Smooth muscle cell (in vitro differentiated cells): ENCODE results near the gene TENM4. TPM values are rescaled to one million over a fixed set of nuclear protein-coding genes. Genes with fewer than 3 reads are reported as not detected.

Experiments
- DNase-seq: peaks from one replicate; lab custom pipeline; 2025; ENCODE audit not compliant: unreplicated experiment; lab: John Stamatoyannopoulos, UW
- H2AFZ ChIP-seq: fragments of 200-600 bp; sonication (generic); 2 replicates; pipeline ENCODE4 v1.6.0; 2016; ENCODE audit warnings: antibody characterized with exemption, low read depth, mild to moderate bottlenecking
- H3F3A ChIP-seq: fragments of 200-600 bp; sonication (generic); 2 replicates; pipeline ENCODE4 v1.6.0; 2017; ENCODE audit warnings: antibody characterized with exemption, low read depth
- H3K27ac ChIP-seq: fragments of 200-600 bp; sonication (generic); 2 replicates; pipeline ENCODE4 v1.5.1; 2016; ENCODE audit warnings: low read depth, mild to moderate bottlenecking
- H3K27me3 ChIP-seq: fragments of 200-600 bp; sonication (generic); 2 replicates; pipeline ENCODE4 v1.6.1; 2016; ENCODE audit warnings: low read depth, mild to moderate bottlenecking
- H3K36me3 ChIP-seq: fragments of 200-600 bp; sonication (generic); 2 replicates; pipeline ENCODE4 v1.5.1; 2016; ENCODE audit warnings: low read depth
- H3K4me1 ChIP-seq: fragments of 200-600 bp; sonication (generic); 2 replicates; pipeline ENCODE4 v1.5.1; 2016; ENCODE audit warnings: low read depth
- H3K4me2 ChIP-seq: fragments of 200-600 bp; sonication (generic); 2 replicates; pipeline ENCODE4 v1.6.0; 2016; ENCODE audit warnings: mild to moderate bottlenecking
- H3K4me3 ChIP-seq: fragments of 200-600 bp; sonication (generic); 2 replicates; pipeline ENCODE4 v1.5.1; 2016; ENCODE audit warnings: mild to moderate bottlenecking
- H3K79me2 ChIP-seq: fragments of 200-600 bp; sonication (generic); 2 replicates; pipeline ENCODE4 v1.6.0; 2016; ENCODE audit warnings: low read depth, mild to moderate bottlenecking
- H3K9ac ChIP-seq: fragments of 200-600 bp; sonication (generic); 2 replicates; pipeline ENCODE4 v1.6.0; 2016; ENCODE audit warnings: low read depth
- H3K9me3 ChIP-seq: fragments of 200-600 bp; sonication (generic); replicated peaks from 2 replicates; pipeline ENCODE4 v1.5.1; 2016; ENCODE audit warnings: low read depth
- H4K20me1 ChIP-seq: fragments of 200-600 bp; sonication (generic); 2 replicates; pipeline ENCODE4 v1.6.0; 2016; ENCODE audit warnings: low read depth
- CTCF ChIP-seq: fragments of 200-600 bp; sonication (generic); IDR thresholded peaks from 2 replicates; pipeline ENCODE4 v1.5.1; 2017; ENCODE audit warnings: borderline replicate concordance, mild to moderate bottlenecking, antibody characterized with exemption; ENCODE audit not compliant: insufficient read depth, poor library complexity, severe bottlenecking
- WGBS: methylation state at CpG from one replicate; pipeline ENCODE4 v1.1.7; 2016; ENCODE audit warnings: low lambda C conversion rate; 5-methylcytosine and 5-hydroxymethylcytosine counted together
- polyA plus RNA-seq: library from polyadenylated mRNA; unstranded; fragments of >200 nt; fragmentation: Nextera tagmentation; extraction: Ambion mirVana; gene quantifications from 2 replicates; pipeline ENCODE4 v1.2.1, GENCODE V29; 2016
- total RNA-seq: library from RNA; depleted of rRNA; stranded (reverse); fragments of >200 nt; gene quantifications from 2 replicates; pipeline ENCODE4 v1.2.3, GENCODE V29; 2014

TENM4 gene
- total and polyA plus RNA-seq, 2 experiments from 2014 or later: 31.6 to 38.2 TPM

DNA sequence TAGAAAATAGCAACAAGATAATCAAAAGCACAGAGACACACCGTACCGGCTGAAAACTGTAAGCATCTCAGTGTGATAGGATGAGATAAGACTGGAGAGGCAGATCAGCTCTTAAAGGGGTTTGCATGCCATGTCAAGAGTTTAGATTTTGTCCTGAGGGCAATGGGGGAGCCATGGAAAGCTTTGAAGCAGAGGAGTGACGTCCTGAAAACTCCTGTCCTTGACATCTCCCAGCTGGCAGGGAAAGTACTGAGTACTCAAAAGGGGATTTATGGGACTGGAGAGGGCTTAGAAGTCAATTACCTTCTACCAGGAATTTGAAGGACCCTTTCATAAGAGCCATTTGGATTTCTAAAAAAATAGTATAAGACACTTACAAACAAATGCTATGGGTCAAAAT, 445.7 kb downstream of the TENM4 start:
- DNase-seq: no peak
- no peak for TF ChIP-seq CTCF
- no peaks in the 10 kb centered on the region for H3K79me2 ChIP-seq

DNA sequence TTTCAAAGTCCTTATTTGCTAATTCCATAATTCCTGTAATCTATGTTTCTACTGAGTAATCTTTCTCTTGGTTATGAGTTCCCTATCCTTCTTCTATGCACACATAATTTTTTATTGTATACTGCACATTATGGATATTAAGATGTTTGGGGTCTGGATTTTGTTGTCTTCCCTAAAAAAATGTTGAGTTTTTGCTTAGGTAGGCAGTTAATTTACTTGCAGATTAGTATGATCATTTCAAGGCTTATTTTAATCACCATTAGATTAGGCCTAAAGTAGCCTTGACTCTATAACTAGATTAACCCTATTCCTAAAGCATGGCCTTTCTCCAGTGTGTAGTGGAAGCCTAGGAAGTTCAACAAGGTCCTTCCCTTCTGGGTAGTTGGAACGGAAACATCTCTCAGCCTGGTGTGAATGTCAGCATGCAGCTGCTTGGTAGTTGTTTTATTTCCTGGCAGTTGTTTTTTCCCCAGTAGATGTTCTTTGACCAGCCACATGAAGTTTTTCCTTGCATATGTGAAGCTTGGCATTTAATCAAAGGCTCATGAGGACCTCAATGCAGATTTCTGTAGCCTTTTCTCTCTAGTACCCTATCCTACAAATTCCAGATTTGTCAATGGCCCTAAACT, 446.9 kb downstream of the TENM4 start:
- 87% methylated on average over 1 of the region's 1 CpG for WGBS
- H3K4me2 ChIP-seq: no peak overlapping the region
- no peaks in the 10 kb centered on the region for H4K20me1 ChIP-seq
- H3K36me3 ChIP-seq: no peaks in the 10 kb centered on the region
- H2AFZ ChIP-seq: no peak overlapping the region
- H3K4me3 ChIP-seq: no peak overlapping the region
- no peaks in the 10 kb centered on the region for H3K27me3 ChIP-seq
- no peak for TF ChIP-seq CTCF
- H3K4me1 ChIP-seq: peaks cover 7% of the 10 kb centered on the region
- H3K9ac ChIP-seq: no peak overlapping the region
- H3K27ac ChIP-seq: no peak overlapping the region
- no peaks in the 10 kb centered on the region for H3K9me3 ChIP-seq
- no peaks in the 10 kb centered on the region for H3K79me2 ChIP-seq
- no peaks in the 10 kb centered on the region for H3F3A ChIP-seq
- no peak for DNase-seq

More for the DNA sequence above, 445.7 kb downstream of the TENM4 start:
- Histone ChIP-seq H3K4me2 (no peak overlapping the region), H4K20me1 (no peaks in the 10 kb centered on the region), H3K27me3 (no peaks in the 10 kb centered on the region), H3K27ac (no peak overlapping the region), H3F3A (no peaks in the 10 kb centered on the region), H3K9me3 (no peaks in the 10 kb centered on the region), H2AFZ (no peak overlapping the region), H3K9ac (no peak overlapping the region), H3K36me3 (no peaks in the 10 kb centered on the region), H3K4me1 (peaks cover 6% of the 10 kb centered on the region), H3K4me3 (no peak overlapping the region)
- 25% methylated on average over 3 of the region's 3 CpGs for WGBS

DNA sequence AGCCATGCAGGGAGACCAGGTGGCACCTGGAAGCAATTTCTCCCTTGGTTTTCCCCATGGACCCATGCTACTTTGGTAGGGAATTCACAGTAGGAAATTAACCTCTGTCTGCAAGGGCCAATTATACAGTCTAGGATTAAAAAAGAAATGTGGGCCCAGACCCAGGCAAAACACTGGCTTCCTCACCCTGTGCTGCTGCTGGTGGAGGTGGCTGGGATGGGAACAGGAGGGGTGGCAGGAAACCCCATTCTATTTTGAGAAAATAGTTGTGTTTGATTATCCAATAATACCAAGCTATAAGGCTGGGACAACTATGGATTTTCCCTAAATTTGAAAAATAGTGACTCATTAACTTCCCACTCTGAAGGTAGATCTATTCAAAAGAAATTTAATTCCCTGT, 449.1 kb downstream of the TENM4 start:
- no peak overlapping the region for H3K27ac ChIP-seq
- peaks cover 7% of the 10 kb centered on the region for H3K4me1 ChIP-seq
- H3K9ac ChIP-seq: no peak overlapping the region
- TF ChIP-seq CTCF: no peak
- no peaks in the 10 kb centered on the region for H4K20me1 ChIP-seq
- no peaks in the 10 kb centered on the region for H3K79me2 ChIP-seq
- no peaks in the 10 kb centered on the region for H3K9me3 ChIP-seq
- H3K36me3 ChIP-seq: no peaks in the 10 kb centered on the region
- no peaks in the 10 kb centered on the region for H3F3A ChIP-seq
- no peak overlapping the region for H3K4me3 ChIP-seq
- no peak for DNase-seq
- H3K27me3 ChIP-seq: no peaks in the 10 kb centered on the region
- H3K4me2 ChIP-seq: no peak overlapping the region
- no peak overlapping the region for H2AFZ ChIP-seq

DNA sequence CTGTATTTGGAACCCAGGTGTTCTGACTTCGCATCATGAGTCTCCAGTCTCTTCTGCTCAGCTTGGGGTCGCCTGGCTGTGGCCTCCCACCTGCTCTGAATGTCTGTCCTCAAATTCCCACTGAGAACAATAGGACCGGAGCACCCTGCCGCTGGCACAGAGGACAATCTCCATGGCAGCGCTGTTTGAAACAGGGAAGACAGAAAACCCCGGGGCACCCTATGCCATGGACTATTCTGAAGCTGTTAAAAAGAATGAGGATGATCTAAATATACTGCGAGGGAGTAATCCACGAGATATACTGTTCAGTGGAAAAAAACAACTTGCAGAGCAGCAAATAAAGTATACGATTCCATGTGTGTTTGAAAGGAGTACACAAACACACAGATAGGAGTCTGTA, 450.6 kb downstream of the TENM4 start:
- DNase-seq: no peak
- Histone ChIP-seq H3F3A (no peaks in the 10 kb centered on the region), H3K9me3 (no peaks in the 10 kb centered on the region), H3K9ac (no peak overlapping the region), H4K20me1 (no peaks in the 10 kb centered on the region), H2AFZ (no peak overlapping the region), H3K4me1 (peaks cover 7% of the 10 kb centered on the region), H3K27ac (no peak overlapping the region), H3K27me3 (no peaks in the 10 kb centered on the region), H3K4me3 (no peak overlapping the region), H3K36me3 (no peaks in the 10 kb centered on the region), H3K4me2 (no peak overlapping the region), H3K79me2 (no peaks in the 10 kb centered on the region)
- no peak for TF ChIP-seq CTCF
- 58% methylated on average over 9 of the region's 9 CpGs for WGBS
